ENCODE measurements around the gene RAB5B. TPM values are rescaled to one million over a fixed set of nuclear protein-coding genes. Genes with fewer than 3 reads are reported as not detected.

Gene RAB5B
- total and polyA plus RNA-seq, 9 donors: 60.4 to 217 (median 117) TPM

DNA sequence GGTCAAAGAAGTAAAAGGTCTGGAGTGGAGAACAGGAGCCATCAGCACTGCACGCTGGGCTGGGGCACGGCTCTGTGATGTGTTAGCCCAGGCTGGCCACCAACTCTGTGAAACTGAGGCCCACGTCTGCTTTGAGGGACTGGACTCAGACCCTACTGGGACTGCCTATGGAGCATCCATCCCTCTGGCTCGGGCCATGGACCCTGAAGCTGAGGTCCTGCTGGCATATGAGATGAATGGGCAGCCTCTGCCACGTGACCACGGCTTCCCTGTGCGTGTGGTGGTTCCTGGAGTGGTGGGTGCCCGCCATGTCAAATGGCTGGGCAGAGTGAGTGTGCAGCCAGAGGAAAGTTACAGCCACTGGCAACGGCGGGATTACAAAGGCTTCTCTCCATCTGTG lies 30.3 kb downstream of the RAB5B start:
- WGBS, 3 donors: 90 to 92% (median 91%) methylated on average over 10 of the region's 10 CpGs
- TF ChIP-seq POLR2A (IDR thresholded peaks at IDR 0.05) (no peak), EP300 (IDR thresholded peaks at IDR 0.05) (no peak), CTCF (IDR thresholded peaks at IDR 0.05) (no peak)
- no peaks in the 10 kb centered on the region for H3K36me3 ChIP-seq
- H3K4me1 ChIP-seq (ENCODE audit: insufficient read depth): no peaks in the 10 kb centered on the region
- H3K9me3 ChIP-seq: no peaks in the 10 kb centered on the region
- H3K4me3 ChIP-seq: no peak overlapping the region
- H3K27me3 ChIP-seq: no peaks in the 10 kb centered on the region
- DNase-seq: no peak
- intact Hi-C loops (cut with DNase I): no loop called here
- no peak overlapping the region for H3K27ac ChIP-seq

DNA sequence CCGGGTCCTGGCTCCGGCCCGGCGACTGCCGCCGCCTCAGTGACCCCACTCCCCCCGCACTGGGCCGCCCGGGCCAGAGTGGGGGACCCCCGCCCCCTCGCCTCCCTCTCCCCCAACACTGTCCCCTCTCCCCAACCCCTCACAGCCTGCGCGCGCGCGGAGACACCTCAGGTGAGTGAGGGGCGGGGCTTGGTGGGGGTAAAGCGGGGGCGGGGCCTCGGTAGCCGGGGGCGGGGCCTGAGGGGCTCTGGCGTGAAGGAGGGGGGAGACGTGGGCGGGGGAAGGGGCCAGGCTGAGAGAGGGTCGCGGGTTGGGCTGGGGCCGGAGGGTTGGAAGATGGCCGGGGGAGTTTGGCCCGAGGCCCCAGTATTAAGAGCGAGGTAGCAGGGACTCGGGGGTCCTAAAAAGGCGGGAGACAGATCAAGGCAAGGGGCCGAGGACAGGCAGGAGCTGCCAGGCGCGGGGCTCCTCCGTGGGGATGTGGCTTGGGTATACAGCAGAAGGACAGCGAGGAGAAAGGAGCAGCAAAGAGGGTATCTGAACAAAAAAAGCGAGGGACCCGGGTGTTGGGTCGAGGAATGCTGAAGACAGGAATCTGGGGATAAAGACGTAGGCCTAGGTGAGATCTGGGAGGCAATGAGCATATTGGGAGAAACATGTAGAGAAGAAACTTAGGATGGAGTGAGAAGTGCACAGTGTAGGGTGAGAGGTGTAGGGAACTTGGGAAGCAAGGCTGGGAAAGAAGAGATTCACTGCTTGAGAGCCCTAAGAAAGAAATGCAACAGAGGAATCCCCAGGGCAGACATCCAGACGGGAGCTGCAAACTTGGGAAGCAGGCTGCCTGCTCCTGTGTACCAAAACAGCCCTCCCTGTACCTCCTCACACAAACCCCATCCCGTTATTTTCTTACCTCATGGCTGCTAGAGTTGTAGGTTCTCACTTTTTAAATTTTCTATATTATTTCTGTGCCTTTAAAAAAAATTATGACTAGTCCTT lies 34.0 kb downstream of the RAB5B start:
- H3K9me3 ChIP-seq: no peaks in the 10 kb centered on the region
- H3K36me3 ChIP-seq: no peaks in the 10 kb centered on the region
- 0 to 1% (median 1%) methylated on average over 33 to 44 of the region's 44 CpGs for WGBS, 3 donors
- peak overlapping the region; percentile 93 to 98 for H3K27ac ChIP-seq
- H3K4me3 ChIP-seq: peak overlapping the region; percentile 75
- no peaks in the 10 kb centered on the region for H3K4me1 ChIP-seq (ENCODE audit: insufficient read depth)
- peak; percentile 71 to 82 (median 77) for DNase-seq
- intact Hi-C loops (cut with DNase I): no loop called here
- no peak for TF ChIP-seq EP300 (IDR thresholded peaks at IDR 0.05)
- no peak for TF ChIP-seq CTCF (IDR thresholded peaks at IDR 0.05)
- no peak for TF ChIP-seq POLR2A (IDR thresholded peaks at IDR 0.05)
- no peaks in the 10 kb centered on the region for H3K27me3 ChIP-seq

GRCh38 chr12:56010111-56010570 lies 36.3 kb downstream of the RAB5B start:
- no peak overlapping the region for H3K4me3 ChIP-seq
- WGBS, 3 donors: 71 to 79% (median 73%) methylated on average over 2 of the region's 2 CpGs
- no peak for TF ChIP-seq CTCF (IDR thresholded peaks at IDR 0.05)
- TF ChIP-seq POLR2A (IDR thresholded peaks at IDR 0.05): no peak
- TF ChIP-seq EP300 (IDR thresholded peaks at IDR 0.05): no peak
- no peaks in the 10 kb centered on the region for H3K27me3 ChIP-seq
- no peak for DNase-seq
- H3K9me3 ChIP-seq: no peaks in the 10 kb centered on the region
- intact Hi-C loops (cut with DNase I): no loop called here
- no peak overlapping the region for H3K27ac ChIP-seq
- no peaks in the 10 kb centered on the region for H3K36me3 ChIP-seq
- no peaks in the 10 kb centered on the region for H3K4me1 ChIP-seq (ENCODE audit: insufficient read depth)

DNA sequence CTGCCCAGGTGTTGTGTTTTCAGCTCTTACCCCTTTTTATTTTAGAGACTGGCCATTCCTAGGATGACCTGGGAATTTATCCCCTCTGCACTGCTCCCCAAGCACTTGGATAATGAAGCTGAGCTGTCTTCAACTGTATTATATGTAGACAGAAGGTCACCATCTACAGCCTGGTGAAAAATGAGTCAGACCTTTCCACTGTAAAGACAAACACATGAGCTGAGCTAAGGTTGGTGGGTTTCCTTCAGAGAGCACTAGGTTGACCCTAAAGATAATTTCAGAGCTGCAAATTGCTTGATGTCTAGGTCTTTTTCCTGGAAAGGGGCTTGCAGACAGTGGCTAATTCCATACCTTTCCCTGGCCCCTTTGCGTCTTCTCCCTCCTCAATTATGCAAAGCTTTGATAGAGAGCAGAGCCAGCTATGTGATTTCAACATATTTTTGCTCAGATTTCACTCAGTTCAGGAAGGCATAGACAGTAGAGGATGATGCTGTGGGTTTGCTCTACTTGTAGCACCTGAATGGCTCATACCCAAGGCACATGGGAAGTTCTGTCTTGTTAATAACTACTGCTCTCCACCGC lies 37.7 kb downstream of the RAB5B start:
- Histone ChIP-seq H3K27ac (no peak overlapping the region), H3K27me3 (no peaks in the 10 kb centered on the region), H3K4me1 (ENCODE audit: insufficient read depth) (no peaks in the 10 kb centered on the region), H3K4me3 (no peak overlapping the region), H3K9me3 (no peaks in the 10 kb centered on the region), H3K36me3 (no peaks in the 10 kb centered on the region)
- TF ChIP-seq CTCF (IDR thresholded peaks at IDR 0.05) (no peak), POLR2A (IDR thresholded peaks at IDR 0.05) (no peak), EP300 (IDR thresholded peaks at IDR 0.05) (no peak)
- intact Hi-C loops (cut with DNase I): no loop called here
- WGBS, 3 donors: 84 to 89% (median 87%) methylated on average over 2 of the region's 2 CpGs
- no peak for DNase-seq

Data from ovary (tissue), 9 donors.